Fibroblast of villous mesenchyme (primary cell): Measurements from ENCODE around the gene CST7. TPM values are rescaled to one million over a fixed set of nuclear protein-coding genes. Genes with fewer than 3 reads are reported as not detected.
A peak's percentile ranks its signal among the peaks of the same experiment; 100 is the strongest.
"Not testable (repeated sequence)": the region's sequence is repeated elsewhere in the genome, so short reads cannot be mapped to it uniquely, and the experiment has no call there.

Experiments
- DNase-seq: peaks from one replicate; pipeline ENCODE4 v3.0.0-alpha.2; 2010; ENCODE audit warnings: low read depth
- H3K4me3 ChIP-seq: 2 replicates; pipeline ENCODE4 v1.5.1; 2011; ENCODE audit warnings: low read depth, mild to moderate bottlenecking, low read length
- CTCF ChIP-seq: IDR thresholded peaks from 2 replicates; pipeline ENCODE4 v1.5.1; 2012; ENCODE audit warnings: low read depth, mild to moderate bottlenecking, low read length; ENCODE audit not compliant: insufficient read depth
- total RNA-seq: library from RNA; depleted of rRNA; stranded (reverse); fragments of >200 nt; gene quantifications from 2 replicates; pipeline ENCODE4 v1.2.3, GENCODE V29; 2012

Gene CST7
- total RNA-seq, 1 donor: not detected

- no peak for TF ChIP-seq CTCF
- DNase-seq: no peak
- no peak overlapping the region for H3K4me3 ChIP-seq
Observed at GRCh38 chr20:24998631-24999445, 49.8 kb downstream of the CST7 start.

- TF ChIP-seq CTCF: no peak
- no peak for DNase-seq
- no peak overlapping the region for H3K4me3 ChIP-seq
Observed at GRCh38 chr20:24999568-24999967, 50.5 kb downstream of the CST7 start.

GRCh38 chr20:25000268-25000801 is 51.3 kb downstream of the CST7 start:
- no peak overlapping the region for H3K4me3 ChIP-seq
- no peak for TF ChIP-seq CTCF
- peak; percentile 74 for DNase-seq

- not testable (repeated sequence) for DNase-seq, H3K4me3 ChIP-seq
Observed at GRCh38 chr20:25001323-25001722, 52.3 kb downstream of the CST7 start.

GRCh38 chr20:25003002-25003401 is 53.9 kb downstream of the CST7 start:
- no peak for DNase-seq
- H3K4me3 ChIP-seq: no peak overlapping the region
- TF ChIP-seq CTCF: no peak

- TF ChIP-seq CTCF: no peak
- DNase-seq: no peak
- H3K4me3 ChIP-seq: no peak overlapping the region
Observed at GRCh38 chr20:25005220-25005619, 56.2 kb downstream of the CST7 start.

GRCh38 chr20:25005661-25006060 is 56.6 kb downstream of the CST7 start:
- TF ChIP-seq CTCF: no peak
- H3K4me3 ChIP-seq: no peak overlapping the region
- no peak for DNase-seq
